RWPE1 (cell line): ENCODE measurements around the gene DSCAML1.

Experiments used
- CTCF ChIA-PET: fragments of 350-600 bp; sonication (Branson Sonifier 250); formaldehyde crosslinking; extraction: SDS; loops from one replicate; lab custom pipeline; 2021; lab: Yijun Ruan, JAX
- POLR2A ChIA-PET: fragments of 400-600 bp; formaldehyde crosslinking; extraction: SDS; loops from one replicate; lab custom pipeline; 2020; ENCODE audit warnings: antibody characterized with exemption; ENCODE audit not compliant: low non-redundant PET; lab: Yijun Ruan, JAX
- DNase-seq: peaks from one replicate; pipeline ENCODE4 v3.0.0; 2012; ENCODE audit warnings: low spot score
- H3K27ac ChIP-seq: fragments of 450-650 bp; 2 replicates; pipeline ENCODE4 v1.5.1; 2017
- CTCF ChIP-seq: fragments of 450-650 bp; conservative IDR thresholded peaks from 2 replicates; pipeline ENCODE4 v1.5.1; 2017; ENCODE audit warnings: low read depth, mild to moderate bottlenecking

The DSCAML1 gene

GRCh38 chr11:117748771-117749540 lies 48.1 kb downstream of the DSCAML1 start:
- ChIA-PET POLR2A (no interaction called here), CTCF (interaction anchor here (1.8 kb wide), 1 partner anchor 322 kb away, joined by 4 read pairs; no protein-coding TSS in a partner anchor)
- H3K27ac ChIP-seq, result no peak overlapping the region
- no peak for TF ChIP-seq CTCF
- no peak for DNase-seq

GRCh38 chr11:117747892-117748291 lies 49.1 kb downstream of the DSCAML1 start:
- no peak overlapping the region for H3K27ac ChIP-seq
- TF ChIP-seq CTCF, result no peak
- POLR2A ChIA-PET, result no interaction called here
- no peak for DNase-seq
- CTCF ChIA-PET, result interaction anchor here (0.6 to 1.8 kb wide), 2 partner anchors 22 to 321 kb away, joined by 4 read pairs; no protein-coding TSS in a partner anchor

GRCh38 chr11:117745346-117745745 lies 51.7 kb downstream of the DSCAML1 start:
- TF ChIP-seq CTCF, result no peak
- ChIA-PET CTCF (no interaction called here), POLR2A (no interaction called here)
- no peak for DNase-seq
- no peak overlapping the region for H3K27ac ChIP-seq

GRCh38 chr11:117744471-117745150 lies 52.4 kb downstream of the DSCAML1 start:
- DNase-seq, result no peak
- ChIA-PET CTCF (no interaction called here), POLR2A (no interaction called here)
- TF ChIP-seq CTCF, result no peak
- no peak overlapping the region for H3K27ac ChIP-seq

GRCh38 chr11:117743121-117743815 lies 53.7 kb downstream of the DSCAML1 start:
- DNase-seq, result no peak
- no peak overlapping the region for H3K27ac ChIP-seq
- POLR2A ChIA-PET, result no interaction called here
- CTCF ChIA-PET, result no interaction called here
- TF ChIP-seq CTCF, result no peak

GRCh38 chr11:117738246-117738957 lies 58.6 kb downstream of the DSCAML1 start:
- ChIA-PET POLR2A (no interaction called here), CTCF (no interaction called here)
- TF ChIP-seq CTCF, result no peak
- no peak for DNase-seq
- H3K27ac ChIP-seq, result no peak overlapping the region
